Hepatocyte (in vitro differentiated cells): ENCODE measurements around the gene NRG2. TPM values are rescaled to one million over a fixed set of nuclear protein-coding genes. Genes with fewer than 3 reads are reported as not detected.

Experiments
- DNase-seq: peaks from one replicate; pipeline ENCODE4 v3.0.0-alpha.2; 2016; ENCODE audit warnings: low spot score
- H2AFZ ChIP-seq: fragments of 200-600 bp; sonication (generic); 2 replicates; pipeline ENCODE4 v1.6.0; 2016; ENCODE audit warnings: antibody characterized with exemption, mild to moderate bottlenecking
- H3K27ac ChIP-seq: fragments of 200-600 bp; sonication (generic); 2 replicates; pipeline ENCODE4 v1.5.1; 2016; ENCODE audit warnings: mild to moderate bottlenecking
- H3K27me3 ChIP-seq: fragments of 200-600 bp; sonication (generic); 2 replicates; pipeline ENCODE4 v1.6.1; 2016
- H3K36me3 ChIP-seq: fragments of 200-600 bp; sonication (generic); replicated peaks from 2 replicates; pipeline ENCODE4 v1.5.1; 2016; ENCODE audit warnings: low read depth; ENCODE audit not compliant: insufficient read depth
- H3K4me1 ChIP-seq: fragments of 200-600 bp; sonication (generic); 2 replicates; pipeline ENCODE4 v1.5.1; 2016; ENCODE audit warnings: mild to moderate bottlenecking, moderate library complexity; ENCODE audit not compliant: insufficient read depth
- H3K4me2 ChIP-seq: fragments of 200-600 bp; sonication (generic); 2 replicates; pipeline ENCODE4 v1.6.0; 2016
- H3K4me3 ChIP-seq: fragments of 200-600 bp; sonication (generic); 2 replicates; pipeline ENCODE4 v1.5.1; 2016; ENCODE audit warnings: mild to moderate bottlenecking
- H3K79me2 ChIP-seq: fragments of 200-600 bp; sonication (generic); 2 replicates; pipeline ENCODE4 v1.6.0; 2017; ENCODE audit warnings: mild to moderate bottlenecking
- H3K9me2 ChIP-seq: fragments of 200-600 bp; sonication (generic); replicated peaks from 2 replicates; pipeline ENCODE4 v1.6.0; 2017; ENCODE audit warnings: mild to moderate bottlenecking; ENCODE audit not compliant: insufficient read depth
- H3K9me3 ChIP-seq: fragments of 200-600 bp; sonication (generic); 2 replicates; pipeline ENCODE4 v1.5.1; 2016; ENCODE audit warnings: low read depth, mild to moderate bottlenecking
- H4K20me1 ChIP-seq: fragments of 200-600 bp; sonication (generic); 2 replicates; pipeline ENCODE4 v1.6.0; 2016; ENCODE audit warnings: mild to moderate bottlenecking; ENCODE audit not compliant: insufficient read depth, poor library complexity, severe bottlenecking
- CTCF ChIP-seq: fragments of 200-600 bp; sonication (generic); IDR thresholded peaks from 2 replicates; pipeline ENCODE4 v1.5.1; 2016; ENCODE audit warnings: antibody characterized with exemption, mild to moderate bottlenecking; ENCODE audit not compliant: poor library complexity
- EZH2 ChIP-seq: fragments of 200-600 bp; sonication (generic); IDR thresholded peaks from 2 replicates; pipeline ENCODE4 v1.6.1; 2016; ENCODE audit warnings: antibody characterized with exemption, mild to moderate bottlenecking, borderline replicate concordance
- EZH2phosphoT487 ChIP-seq: fragments of 200-600 bp; sonication (generic); IDR thresholded peaks from one replicate; pipeline ENCODE4 v1.6.1; 2018; ENCODE audit warnings: antibody characterized with exemption, mild to moderate bottlenecking, low read depth, moderate library complexity; ENCODE audit not compliant: unreplicated experiment, severe bottlenecking
- WGBS: methylation state at CpG from one replicate; pipeline ENCODE4 v1.1.6; 2016; ENCODE audit warnings: low lambda C conversion rate; ENCODE audit errors: missing lambda C conversion rate; 5-methylcytosine and 5-hydroxymethylcytosine counted together
- polyA plus RNA-seq: library from polyadenylated mRNA; unstranded; fragments of >200 nt; fragmentation: Nextera tagmentation; extraction: Ambion mirVana; gene quantifications from 2 replicates; pipeline ENCODE4 v1.2.1, GENCODE V29; 2016
- total RNA-seq: library from RNA; depleted of rRNA; stranded (reverse); fragments of >200 nt; gene quantifications from 2 replicates; pipeline ENCODE4 v1.2.3, GENCODE V29; 2014

Gene NRG2
- total and polyA plus RNA-seq, 2 experiments from 2014 or later = 1.4 to 1.5 TPM

GRCh38 chr5:140049205-140049604, 6.1 kb upstream of the NRG2 start:
- no peaks in the 10 kb centered on the region for H3K9me3 ChIP-seq
- no peaks in the 10 kb centered on the region for H3K4me1 ChIP-seq
- no peak overlapping the region for H3K4me3 ChIP-seq
- H4K20me1 ChIP-seq = no peaks in the 10 kb centered on the region
- no peaks in the 10 kb centered on the region for H3K9me2 ChIP-seq
- no peaks in the 10 kb centered on the region for H3K36me3 ChIP-seq
- no peak for TF ChIP-seq EZH2phosphoT487
- no peak for TF ChIP-seq CTCF
- peaks cover 28% of the 10 kb centered on the region for H3K27me3 ChIP-seq
- 96% methylated on average over 1 of the region's 1 CpG for WGBS
- H3K4me2 ChIP-seq = no peak overlapping the region
- H2AFZ ChIP-seq = no peak overlapping the region
- no peaks in the 10 kb centered on the region for H3K79me2 ChIP-seq
- H3K27ac ChIP-seq = no peak overlapping the region
- no peak for DNase-seq

DNA sequence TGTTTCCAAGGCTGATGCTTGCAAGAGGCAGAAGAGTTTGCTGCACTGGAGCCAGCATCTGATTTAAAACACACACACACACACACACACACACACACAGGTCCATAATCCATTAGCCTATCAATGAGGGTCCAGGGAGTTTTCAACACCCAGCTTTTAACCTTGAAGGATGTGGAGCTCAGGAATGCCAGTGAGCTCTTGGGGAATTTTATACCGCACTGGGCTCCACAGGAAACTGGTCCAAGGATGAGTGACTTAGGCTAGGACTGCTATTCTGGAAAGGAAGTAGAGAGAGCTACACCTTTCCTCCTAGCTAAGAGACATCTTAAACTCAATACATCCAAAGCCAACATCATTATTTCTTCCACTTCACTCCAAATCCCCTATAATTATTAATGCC, 942 bp upstream of the NRG2 start:
- Histone ChIP-seq H3K4me3 (no peak overlapping the region), H2AFZ (no peak overlapping the region), H3K27ac (no peak overlapping the region), H3K4me1 (peaks cover 13% of the 10 kb centered on the region), H3K79me2 (no peaks in the 10 kb centered on the region), H3K4me2 (no peak overlapping the region), H3K9me3 (no peaks in the 10 kb centered on the region), H4K20me1 (no peaks in the 10 kb centered on the region), H3K36me3 (no peaks in the 10 kb centered on the region), H3K9me2 (no peaks in the 10 kb centered on the region), H3K27me3 (peaks cover 63% of the 10 kb centered on the region)
- 23% methylated on average over 1 of the region's 1 CpG for WGBS
- TF ChIP-seq EZH2phosphoT487 = no peak
- no peak for TF ChIP-seq EZH2
- DNase-seq = no peak

DNA sequence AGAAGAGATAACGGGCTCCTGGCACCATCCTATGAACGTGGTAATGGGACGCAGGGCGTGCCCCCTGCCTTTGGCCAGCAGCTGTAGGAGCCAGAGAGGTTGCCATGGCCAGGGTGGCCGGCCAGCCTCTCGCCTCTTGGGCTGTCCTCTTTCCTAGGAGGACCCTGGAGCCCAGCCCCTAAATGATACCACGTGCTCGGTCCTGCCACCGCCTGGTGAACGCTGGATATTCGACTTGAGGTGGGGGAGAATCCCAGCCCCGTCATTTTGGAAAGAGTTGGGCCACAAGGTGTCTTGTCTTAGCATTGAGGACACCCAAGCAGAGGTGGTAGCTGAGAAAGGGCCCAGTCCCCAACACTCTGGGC, 391 bp upstream of the NRG2 start:
- no peak for DNase-seq
- peaks cover 13% of the 10 kb centered on the region for H3K4me1 ChIP-seq
- no peaks in the 10 kb centered on the region for H3K36me3 ChIP-seq
- no peaks in the 10 kb centered on the region for H3K9me2 ChIP-seq
- H3K4me3 ChIP-seq = peak overlapping the region; percentile 59
- peaks cover 66% of the 10 kb centered on the region for H3K27me3 ChIP-seq
- no peak overlapping the region for H3K27ac ChIP-seq
- TF ChIP-seq EZH2 (no peak), CTCF (no peak), EZH2phosphoT487 (no peak)
- WGBS = 2% methylated on average over 12 of the region's 12 CpGs
- no peaks in the 10 kb centered on the region for H3K9me3 ChIP-seq
- no peaks in the 10 kb centered on the region for H3K79me2 ChIP-seq
- peak overlapping the region; percentile 72 for H2AFZ ChIP-seq
- no peaks in the 10 kb centered on the region for H4K20me1 ChIP-seq
- H3K4me2 ChIP-seq = peak overlapping the region; percentile 100

GRCh38 chr5:140042393-140042642, 781 bp downstream of the NRG2 start:
- peaks cover 13% of the 10 kb centered on the region for H3K4me1 ChIP-seq
- 5% methylated on average over 18 of the region's 19 CpGs for WGBS
- H3K36me3 ChIP-seq = no peaks in the 10 kb centered on the region
- H3K27me3 ChIP-seq = peaks cover 69% of the 10 kb centered on the region
- no peaks in the 10 kb centered on the region for H4K20me1 ChIP-seq
- no peaks in the 10 kb centered on the region for H3K9me3 ChIP-seq
- no peak overlapping the region for H3K27ac ChIP-seq
- H3K4me3 ChIP-seq = peak overlapping the region; percentile 59
- no peaks in the 10 kb centered on the region for H3K9me2 ChIP-seq
- no peak for DNase-seq
- TF ChIP-seq CTCF (no peak), EZH2 (no peak), EZH2phosphoT487 (no peak)
- H2AFZ ChIP-seq = no peak overlapping the region
- peak overlapping the region; percentile 100 for H3K4me2 ChIP-seq
- no peaks in the 10 kb centered on the region for H3K79me2 ChIP-seq
